ENCODE measurements around the gene RNU5D-1. TPM values are rescaled to one million over a fixed set of nuclear protein-coding genes. Genes with fewer than 3 reads are reported as not detected.
A peak's percentile ranks its signal among the peaks of the same experiment; 100 is the strongest.
"Not testable (repeated sequence)": the region's sequence is repeated elsewhere in the genome, so short reads cannot be mapped to it uniquely, and the experiment has no call there.

Gene RNU5D-1
- total RNA-seq, 1 donor from 2014 or later, result not detected

- H3K4me1 ChIP-seq (ENCODE audit: control insufficient read depth in 3 of 3, insufficient read depth in 3 of 3, low read length in 3 of 3); H3K4me3 ChIP-seq (ENCODE audit: low read length in 3 of 3); H3K36me3 ChIP-seq (ENCODE audit: control insufficient read depth in 3 of 3, insufficient read depth in 3 of 3, low read length in 3 of 3); H3K9ac ChIP-seq (ENCODE audit: low read depth in 1 of 3, low read length in 3 of 3); H3K27ac ChIP-seq (ENCODE audit: low read depth, low read length); H3K9me3 ChIP-seq (ENCODE audit: control insufficient read depth in 3 of 3, low read length in 3 of 3); H3K27me3 ChIP-seq (ENCODE audit: control insufficient read depth in 3 of 3, insufficient read depth in 3 of 3, low read length in 3 of 3): not testable (repeated sequence)
Measured at GRCh38 chr1:44766421-44766820, 35.5 kb upstream of the RNU5D-1 start.

GRCh38 chr1:44760876-44761275, 29.9 kb upstream of the RNU5D-1 start:
- Histone ChIP-seq H3K27ac (ENCODE audit: low read depth, low read length) (no peak overlapping the region), H3K4me1 (ENCODE audit: control insufficient read depth in 3 of 3, insufficient read depth in 3 of 3, low read length in 3 of 3) (peaks cover 0 to 4% (median 3%) of the 10 kb centered on the region in 3 donors), H3K36me3 (ENCODE audit: control insufficient read depth in 3 of 3, insufficient read depth in 3 of 3, low read length in 3 of 3) (no peaks in the 10 kb centered on the region), H3K9me3 (ENCODE audit: control insufficient read depth in 3 of 3, low read length in 3 of 3) (no peaks in the 10 kb centered on the region), H3K4me3 (ENCODE audit: low read length in 3 of 3) (no peak overlapping the region), H3K27me3 (ENCODE audit: control insufficient read depth in 3 of 3, insufficient read depth in 3 of 3, low read length in 3 of 3) (no peaks in the 10 kb centered on the region), H3K9ac (ENCODE audit: low read depth in 1 of 3, low read length in 3 of 3) (no peak overlapping the region)

GRCh38 chr1:44759077-44759476, 28.1 kb upstream of the RNU5D-1 start:
- Histone ChIP-seq H3K36me3 (ENCODE audit: control insufficient read depth in 3 of 3, insufficient read depth in 3 of 3, low read length in 3 of 3) (no peaks in the 10 kb centered on the region), H3K27ac (ENCODE audit: low read depth, low read length) (no peak overlapping the region), H3K9ac (ENCODE audit: low read depth in 1 of 3, low read length in 3 of 3) (no peak overlapping the region), H3K4me3 (ENCODE audit: low read length in 3 of 3) (no peak overlapping the region), H3K27me3 (ENCODE audit: control insufficient read depth in 3 of 3, insufficient read depth in 3 of 3, low read length in 3 of 3) (no peaks in the 10 kb centered on the region), H3K9me3 (ENCODE audit: control insufficient read depth in 3 of 3, low read length in 3 of 3) (no peaks in the 10 kb centered on the region), H3K4me1 (ENCODE audit: control insufficient read depth in 3 of 3, insufficient read depth in 3 of 3, low read length in 3 of 3) (peaks cover 0 to 4% (median 3%) of the 10 kb centered on the region in 3 donors)

- Histone ChIP-seq H3K27me3 (ENCODE audit: control insufficient read depth in 3 of 3, insufficient read depth in 3 of 3, low read length in 3 of 3) (no peaks in the 10 kb centered on the region), H3K36me3 (ENCODE audit: control insufficient read depth in 3 of 3, insufficient read depth in 3 of 3, low read length in 3 of 3) (no peaks in the 10 kb centered on the region), H3K4me1 (ENCODE audit: control insufficient read depth in 3 of 3, insufficient read depth in 3 of 3, low read length in 3 of 3) (peaks cover 0 to 4% (median 3%) of the 10 kb centered on the region in 3 donors), H3K9ac (ENCODE audit: low read depth in 1 of 3, low read length in 3 of 3) (no peak overlapping the region), H3K27ac (ENCODE audit: low read depth, low read length) (no peak overlapping the region), H3K9me3 (ENCODE audit: control insufficient read depth in 3 of 3, low read length in 3 of 3) (no peaks in the 10 kb centered on the region), H3K4me3 (ENCODE audit: low read length in 3 of 3) (no peak overlapping the region)
Measured at GRCh38 chr1:44757420-44757819, 26.4 kb upstream of the RNU5D-1 start.

GRCh38 chr1:44747878-44748277, 16.9 kb upstream of the RNU5D-1 start:
- Histone ChIP-seq H3K4me1 (ENCODE audit: control insufficient read depth in 3 of 3, insufficient read depth in 3 of 3, low read length in 3 of 3) (no peaks in the 10 kb centered on the region), H3K27me3 (ENCODE audit: control insufficient read depth in 3 of 3, insufficient read depth in 3 of 3, low read length in 3 of 3) (no peaks in the 10 kb centered on the region), H3K27ac (ENCODE audit: low read depth, low read length) (no peak overlapping the region), H3K9me3 (ENCODE audit: control insufficient read depth in 3 of 3, low read length in 3 of 3) (no peaks in the 10 kb centered on the region), H3K9ac (ENCODE audit: low read depth in 1 of 3, low read length in 3 of 3) (no peak overlapping the region), H3K36me3 (ENCODE audit: control insufficient read depth in 3 of 3, insufficient read depth in 3 of 3, low read length in 3 of 3) (no peaks in the 10 kb centered on the region), H3K4me3 (ENCODE audit: low read length in 3 of 3) (no peak overlapping the region)

GRCh38 chr1:44743211-44743610, 12.2 kb upstream of the RNU5D-1 start:
- Histone ChIP-seq H3K9ac (ENCODE audit: low read depth in 1 of 3, low read length in 3 of 3) (no peak overlapping the region), H3K4me3 (ENCODE audit: low read length in 3 of 3) (no peak overlapping the region), H3K9me3 (ENCODE audit: control insufficient read depth in 3 of 3, low read length in 3 of 3) (no peaks in the 10 kb centered on the region), H3K36me3 (ENCODE audit: control insufficient read depth in 3 of 3, insufficient read depth in 3 of 3, low read length in 3 of 3) (no peaks in the 10 kb centered on the region), H3K4me1 (ENCODE audit: control insufficient read depth in 3 of 3, insufficient read depth in 3 of 3, low read length in 3 of 3) (peaks cover 7 to 13% (median 10%) of the 10 kb centered on the region in 3 donors), H3K27me3 (ENCODE audit: control insufficient read depth in 3 of 3, insufficient read depth in 3 of 3, low read length in 3 of 3) (no peaks in the 10 kb centered on the region), H3K27ac (ENCODE audit: low read depth, low read length) (no peak overlapping the region)

GRCh38 chr1:44740179-44740617, 9.2 kb upstream of the RNU5D-1 start:
- Histone ChIP-seq H3K27ac (ENCODE audit: low read depth, low read length) (no peak overlapping the region), H3K36me3 (ENCODE audit: control insufficient read depth in 3 of 3, insufficient read depth in 3 of 3, low read length in 3 of 3) (no peaks in the 10 kb centered on the region), H3K27me3 (ENCODE audit: control insufficient read depth in 3 of 3, insufficient read depth in 3 of 3, low read length in 3 of 3) (no peaks in the 10 kb centered on the region), H3K4me1 (ENCODE audit: control insufficient read depth in 3 of 3, insufficient read depth in 3 of 3, low read length in 3 of 3) (peaks cover 7 to 13% (median 10%) of the 10 kb centered on the region in 3 donors), H3K4me3 (ENCODE audit: low read length in 3 of 3) (peak overlapping the region; percentile 76 to 87 (median 77)), H3K9ac (ENCODE audit: low read depth in 1 of 3, low read length in 3 of 3) (peak overlapping the region in 2 of 3 donors; percentile 89 to 90), H3K9me3 (ENCODE audit: control insufficient read depth in 3 of 3, low read length in 3 of 3) (no peaks in the 10 kb centered on the region)

- peak within 1 kb of the TSS; percentile 87 to 94 (median 91) for H3K4me3 ChIP-seq (ENCODE audit: low read length in 3 of 3)
- peaks cover 7 to 13% (median 10%) of the 10 kb centered on the region in 3 donors for H3K4me1 ChIP-seq (ENCODE audit: control insufficient read depth in 3 of 3, insufficient read depth in 3 of 3, low read length in 3 of 3)
- no peaks in the 10 kb centered on the region for H3K27me3 ChIP-seq (ENCODE audit: control insufficient read depth in 3 of 3, insufficient read depth in 3 of 3, low read length in 3 of 3)
- H3K36me3 ChIP-seq (ENCODE audit: control insufficient read depth in 3 of 3, insufficient read depth in 3 of 3, low read length in 3 of 3), result no peaks in the 10 kb centered on the region
- no peaks in the 10 kb centered on the region for H3K9me3 ChIP-seq (ENCODE audit: control insufficient read depth in 3 of 3, low read length in 3 of 3)
- peak within 1 kb of the TSS; percentile 89 to 95 (median 90) for H3K9ac ChIP-seq (ENCODE audit: low read depth in 1 of 3, low read length in 3 of 3)
- peak within 1 kb of the TSS; percentile 96 for H3K27ac ChIP-seq (ENCODE audit: low read depth, low read length)
Measured at GRCh38 chr1:44739307-44740178, 8.6 kb upstream of the RNU5D-1 start, which contains the start of gene KIF2C. KIF2C (plus strand) TSS chr1:44739837; CDS start chr1:44739933, 96 bp downstream.

- Histone ChIP-seq H3K4me1 (ENCODE audit: control insufficient read depth in 3 of 3, insufficient read depth in 3 of 3, low read length in 3 of 3) (peaks cover 7 to 13% (median 10%) of the 10 kb centered on the region in 3 donors), H3K27ac (ENCODE audit: low read depth, low read length) (peak overlapping the region; percentile 96), H3K4me3 (ENCODE audit: low read length in 3 of 3) (peak overlapping the region; percentile 87 to 94 (median 91)), H3K9ac (ENCODE audit: low read depth in 1 of 3, low read length in 3 of 3) (peak overlapping the region; percentile 89 to 95 (median 90))
- H3K9me3 ChIP-seq (ENCODE audit: control insufficient read depth in 3 of 3, low read length in 3 of 3); H3K36me3 ChIP-seq (ENCODE audit: control insufficient read depth in 3 of 3, insufficient read depth in 3 of 3, low read length in 3 of 3); H3K27me3 ChIP-seq (ENCODE audit: control insufficient read depth in 3 of 3, insufficient read depth in 3 of 3, low read length in 3 of 3): not testable (repeated sequence)
Measured at GRCh38 chr1:44738953-44739306, 8.0 kb upstream of the RNU5D-1 start.

- H3K4me3 ChIP-seq (ENCODE audit: low read length in 3 of 3), result no peak overlapping the region
- H3K27me3 ChIP-seq (ENCODE audit: control insufficient read depth in 3 of 3, insufficient read depth in 3 of 3, low read length in 3 of 3), result no peaks in the 10 kb centered on the region
- no peak overlapping the region for H3K9ac ChIP-seq (ENCODE audit: low read depth in 1 of 3, low read length in 3 of 3)
- H3K4me1 ChIP-seq (ENCODE audit: control insufficient read depth in 3 of 3, insufficient read depth in 3 of 3, low read length in 3 of 3), result peaks cover 10 to 18% (median 15%) of the 10 kb centered on the region in 3 donors
- no peaks in the 10 kb centered on the region for H3K9me3 ChIP-seq (ENCODE audit: control insufficient read depth in 3 of 3, low read length in 3 of 3)
- no peaks in the 10 kb centered on the region for H3K36me3 ChIP-seq (ENCODE audit: control insufficient read depth in 3 of 3, insufficient read depth in 3 of 3, low read length in 3 of 3)
- H3K27ac ChIP-seq (ENCODE audit: low read depth, low read length), result no peak overlapping the region
Measured at GRCh38 chr1:44735992-44736391, 5.0 kb upstream of the RNU5D-1 start.
